Neural cell (in vitro differentiated cells): ENCODE data around the gene DCPS. TPM values are rescaled to one million over a fixed set of nuclear protein-coding genes. Genes with fewer than 3 reads are reported as not detected.
"Not testable (repeated sequence)": the region's sequence is repeated elsewhere in the genome, so short reads cannot be mapped to it uniquely, and the experiment has no call there.

Experiments
- H2AFZ ChIP-seq: fragments of 200-600, 300-800 bp; sonication (generic), shearing (Covaris generic); 2 replicates; pipeline ENCODE4 v1.6.0; 2014; ENCODE audit warnings: low read depth, mild to moderate bottlenecking, antibody characterized with exemption, low read length, moderate library complexity
- H3F3A ChIP-seq: fragments of 200-600 bp; shearing (Covaris generic); 2 replicates; pipeline ENCODE4 v1.6.1; 2016; ENCODE audit warnings: mild to moderate bottlenecking, moderate library complexity, mixed read lengths, antibody characterized with exemption, low read length; ENCODE audit not compliant: insufficient read depth, poor library complexity, severe bottlenecking
- H3K27ac ChIP-seq: fragments of 200-600, 300-800 bp; sonication (generic), shearing (Covaris generic); 2 replicates; pipeline ENCODE4 v1.5.1; 2014; ENCODE audit warnings: mild to moderate bottlenecking, low read length, moderate library complexity
- H3K27me3 ChIP-seq: fragments of 300-800, 200-600 bp; sonication (generic), shearing (Covaris generic); 2 replicates; pipeline ENCODE4 v1.6.0; 2014; ENCODE audit warnings: mild to moderate bottlenecking, low read depth, low read length, moderate library complexity; ENCODE audit not compliant: insufficient read depth
- H3K36me3 ChIP-seq: fragments of 300-800, 200-600 bp; sonication (generic), shearing (Covaris generic); 2 replicates; pipeline ENCODE4 v1.5.1; 2014; ENCODE audit warnings: mild to moderate bottlenecking, antibody characterized with exemption, low read length, moderate library complexity; ENCODE audit not compliant: insufficient read depth
- H3K4me2 ChIP-seq: fragments of 300-800, 200-600 bp; sonication (generic), shearing (Covaris generic); 2 replicates; pipeline ENCODE4 v1.6.0; 2014; ENCODE audit warnings: mild to moderate bottlenecking, low read length
- H3K4me3 ChIP-seq: fragments of 300-800, 200-600 bp; sonication (generic), shearing (Covaris generic); 2 replicates; pipeline ENCODE4 v1.5.1; 2014; ENCODE audit warnings: mild to moderate bottlenecking, low read length, moderate library complexity
- H3K79me2 ChIP-seq: fragments of 200-600 bp; shearing (Covaris generic); replicated peaks from 2 replicates; pipeline ENCODE4 v1.6.0; 2014; ENCODE audit warnings: mild to moderate bottlenecking, low read length, moderate library complexity; ENCODE audit not compliant: insufficient read depth
- H3K9ac ChIP-seq: fragments of 300-800, 200-600 bp; sonication (generic), shearing (Covaris generic); 2 replicates; pipeline ENCODE4 v1.6.1; 2016; ENCODE audit warnings: mild to moderate bottlenecking, low read length, mixed read lengths
- H3K9me2 ChIP-seq: fragments of 200-600 bp; shearing (Covaris generic); 2 replicates; pipeline ENCODE4 v1.6.1; 2016; ENCODE audit warnings: mild to moderate bottlenecking, low read length, mixed read lengths; ENCODE audit not compliant: insufficient read depth
- H3K9me3 ChIP-seq: fragments of 200-600, 300-800 bp; sonication (generic), shearing (Covaris generic); 2 replicates; pipeline ENCODE4 v1.6.1; 2016; ENCODE audit warnings: mild to moderate bottlenecking, mixed run types, low read length, moderate library complexity, mixed read lengths
- H4K20me1 ChIP-seq: fragments of 200-600 bp; shearing (Covaris generic); 2 replicates; pipeline ENCODE4 v1.6.1; 2016; ENCODE audit warnings: mild to moderate bottlenecking, mixed run types; ENCODE audit not compliant: insufficient read depth
- EP300 ChIP-seq: fragments of 450-650 bp; conservative IDR thresholded peaks from 2 replicates; pipeline ENCODE4 v1.6.1; 2014; ENCODE audit warnings: antibody characterized with exemption, mild to moderate bottlenecking, moderate library complexity; ENCODE audit not compliant: poor library complexity, severe bottlenecking
- EZH2 ChIP-seq: fragments of 200-600, 300-800 bp; shearing (Covaris generic), sonication (generic); IDR thresholded peaks from 2 replicates; pipeline ENCODE4 v1.6.1; 2014; ENCODE audit warnings: antibody characterized with exemption, low read length, borderline replicate concordance, mild to moderate bottlenecking; ENCODE audit not compliant: insufficient read depth, poor library complexity, severe bottlenecking
- MXI1 ChIP-seq: fragments of 450-650 bp; conservative IDR thresholded peaks from 2 replicates; pipeline ENCODE4 v1.6.1; 2014; ENCODE audit warnings: antibody characterized with exemption, mild to moderate bottlenecking; ENCODE audit not compliant: poor library complexity, severe bottlenecking
- POLR2AphosphoS5 ChIP-seq: IDR thresholded peaks from 2 replicates; pipeline ENCODE4 v1.6.1; 2012
- RAD21 ChIP-seq: fragments of 450-650 bp; conservative IDR thresholded peaks from 2 replicates; pipeline ENCODE4 v1.6.1; 2014; ENCODE audit warnings: antibody characterized with exemption, mild to moderate bottlenecking, moderate library complexity
- SMC3 ChIP-seq: fragments of 450-650 bp; conservative IDR thresholded peaks from 2 replicates; pipeline ENCODE4 v1.6.1; 2014; ENCODE audit warnings: antibody characterized with exemption, mild to moderate bottlenecking, moderate library complexity; ENCODE audit not compliant: poor library complexity
- TAF1 ChIP-seq: IDR thresholded peaks from 2 replicates; pipeline ENCODE4 v1.6.1; 2012; ENCODE audit warnings: low read depth
- polyA plus RNA-seq: library from polyadenylated mRNA; depleted of rRNA; stranded (reverse); fragments of >200 nt; gene quantifications from 2 replicates; pipeline ENCODE4 v1.2.3, GENCODE V29; 2014
- small RNA-seq, 3 experiments: library from RNA; depleted of rRNA; stranded (forward); fragments of <200 nt; gene quantifications; one replicate each; pipeline ENCODE3, GENCODE V24; 2012
- TF ChIP-seq, protein P1 (sequence below): fragments of 450-650 bp; IDR thresholded peaks from 2 replicates; pipeline ENCODE4 v1.5.1; 2014; ENCODE audit warnings: antibody characterized with exemption, mild to moderate bottlenecking, moderate library complexity; ENCODE audit not compliant: poor library complexity, severe bottlenecking
- TF ChIP-seq, protein P2 (sequence below): IDR thresholded peaks from 2 replicates; pipeline ENCODE4 v1.6.1; 2012; ENCODE audit warnings: borderline replicate concordance

DCPS gene
- polyA plus RNA-seq, 1 donor from 2014 or later, result 6.4 TPM

DNA sequence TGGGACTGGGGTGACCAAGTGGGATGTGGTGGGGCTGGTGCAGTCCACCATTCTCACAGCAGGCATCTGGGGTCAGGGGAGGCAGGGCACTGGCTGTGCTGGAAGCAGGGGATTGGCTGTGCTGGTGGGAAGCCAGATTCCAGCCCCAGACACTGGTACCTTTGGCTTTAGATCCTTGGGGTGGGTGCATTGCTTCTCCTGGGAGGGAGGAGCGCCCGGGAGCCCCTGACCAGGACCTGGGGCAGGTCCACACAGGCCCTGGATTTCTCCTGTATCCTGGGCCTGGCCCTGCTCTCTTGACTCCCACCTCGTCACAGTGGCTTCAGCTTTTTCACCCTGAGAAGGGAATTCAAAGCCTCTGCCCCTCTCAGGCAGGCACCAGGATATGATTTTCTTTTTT, 90.2 kb downstream of the DCPS start:
- no peak overlapping the region for H3K4me3 ChIP-seq
- H3K36me3 ChIP-seq, result no peaks in the 10 kb centered on the region
- H3K27me3 ChIP-seq, result no peaks in the 10 kb centered on the region
- no peaks in the 10 kb centered on the region for H4K20me1 ChIP-seq
- H3K79me2 ChIP-seq, result no peaks in the 10 kb centered on the region
- no peak overlapping the region for H3K27ac ChIP-seq
- H3K4me2 ChIP-seq, result no peak overlapping the region
- H2AFZ ChIP-seq, result no peak overlapping the region
- H3K9me3 ChIP-seq, result no peaks in the 10 kb centered on the region
- no peak overlapping the region for H3K9ac ChIP-seq
- no peaks in the 10 kb centered on the region for H3K9me2 ChIP-seq
- H3F3A ChIP-seq, result no peaks in the 10 kb centered on the region
- TF ChIP-seq TAF1 (no peak), POLR2AphosphoS5 (no peak), RAD21 (no peak), SMC3 (no peak), EP300 (no peak), EZH2 (no peak), MXI1 (no peak)
- TF ChIP-seq, protein P1, sequence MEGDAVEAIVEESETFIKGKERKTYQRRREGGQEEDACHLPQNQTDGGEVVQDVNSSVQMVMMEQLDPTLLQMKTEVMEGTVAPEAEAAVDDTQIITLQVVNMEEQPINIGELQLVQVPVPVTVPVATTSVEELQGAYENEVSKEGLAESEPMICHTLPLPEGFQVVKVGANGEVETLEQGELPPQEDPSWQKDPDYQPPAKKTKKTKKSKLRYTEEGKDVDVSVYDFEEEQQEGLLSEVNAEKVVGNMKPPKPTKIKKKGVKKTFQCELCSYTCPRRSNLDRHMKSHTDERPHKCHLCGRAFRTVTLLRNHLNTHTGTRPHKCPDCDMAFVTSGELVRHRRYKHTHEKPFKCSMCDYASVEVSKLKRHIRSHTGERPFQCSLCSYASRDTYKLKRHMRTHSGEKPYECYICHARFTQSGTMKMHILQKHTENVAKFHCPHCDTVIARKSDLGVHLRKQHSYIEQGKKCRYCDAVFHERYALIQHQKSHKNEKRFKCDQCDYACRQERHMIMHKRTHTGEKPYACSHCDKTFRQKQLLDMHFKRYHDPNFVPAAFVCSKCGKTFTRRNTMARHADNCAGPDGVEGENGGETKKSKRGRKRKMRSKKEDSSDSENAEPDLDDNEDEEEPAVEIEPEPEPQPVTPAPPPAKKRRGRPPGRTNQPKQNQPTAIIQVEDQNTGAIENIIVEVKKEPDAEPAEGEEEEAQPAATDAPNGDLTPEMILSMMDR, result no peak
- TF ChIP-seq, protein P2, sequence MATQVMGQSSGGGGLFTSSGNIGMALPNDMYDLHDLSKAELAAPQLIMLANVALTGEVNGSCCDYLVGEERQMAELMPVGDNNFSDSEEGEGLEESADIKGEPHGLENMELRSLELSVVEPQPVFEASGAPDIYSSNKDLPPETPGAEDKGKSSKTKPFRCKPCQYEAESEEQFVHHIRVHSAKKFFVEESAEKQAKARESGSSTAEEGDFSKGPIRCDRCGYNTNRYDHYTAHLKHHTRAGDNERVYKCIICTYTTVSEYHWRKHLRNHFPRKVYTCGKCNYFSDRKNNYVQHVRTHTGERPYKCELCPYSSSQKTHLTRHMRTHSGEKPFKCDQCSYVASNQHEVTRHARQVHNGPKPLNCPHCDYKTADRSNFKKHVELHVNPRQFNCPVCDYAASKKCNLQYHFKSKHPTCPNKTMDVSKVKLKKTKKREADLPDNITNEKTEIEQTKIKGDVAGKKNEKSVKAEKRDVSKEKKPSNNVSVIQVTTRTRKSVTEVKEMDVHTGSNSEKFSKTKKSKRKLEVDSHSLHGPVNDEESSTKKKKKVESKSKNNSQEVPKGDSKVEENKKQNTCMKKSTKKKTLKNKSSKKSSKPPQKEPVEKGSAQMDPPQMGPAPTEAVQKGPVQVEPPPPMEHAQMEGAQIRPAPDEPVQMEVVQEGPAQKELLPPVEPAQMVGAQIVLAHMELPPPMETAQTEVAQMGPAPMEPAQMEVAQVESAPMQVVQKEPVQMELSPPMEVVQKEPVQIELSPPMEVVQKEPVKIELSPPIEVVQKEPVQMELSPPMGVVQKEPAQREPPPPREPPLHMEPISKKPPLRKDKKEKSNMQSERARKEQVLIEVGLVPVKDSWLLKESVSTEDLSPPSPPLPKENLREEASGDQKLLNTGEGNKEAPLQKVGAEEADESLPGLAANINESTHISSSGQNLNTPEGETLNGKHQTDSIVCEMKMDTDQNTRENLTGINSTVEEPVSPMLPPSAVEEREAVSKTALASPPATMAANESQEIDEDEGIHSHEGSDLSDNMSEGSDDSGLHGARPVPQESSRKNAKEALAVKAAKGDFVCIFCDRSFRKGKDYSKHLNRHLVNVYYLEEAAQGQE, result no peak

DNA sequence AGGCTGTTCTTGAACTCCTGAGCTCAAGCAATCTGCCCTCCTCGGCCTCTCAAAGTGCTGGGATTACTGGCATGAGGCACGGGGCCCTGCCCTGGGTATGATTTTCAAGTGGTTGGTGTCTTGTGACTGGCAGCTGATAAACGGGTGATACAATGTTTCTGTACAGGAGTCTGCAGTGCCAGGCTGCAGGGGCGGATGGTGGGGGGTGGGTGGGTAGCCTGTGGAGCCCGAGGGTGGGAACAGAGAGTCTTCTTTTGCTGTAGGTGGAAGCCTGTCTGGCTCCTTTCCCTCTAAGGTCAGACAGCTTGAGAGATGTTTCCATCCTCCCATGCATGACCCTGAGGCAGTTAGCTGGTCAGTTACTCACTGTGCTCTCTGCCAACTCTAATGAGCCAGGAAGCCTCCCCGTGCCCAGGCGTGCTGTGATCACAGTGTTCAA, 90.8 kb downstream of the DCPS start:
- H3F3A ChIP-seq, H3K9me2 ChIP-seq, H3K9me3 ChIP-seq, H3K27me3 ChIP-seq, H3K79me2 ChIP-seq, H3K27ac ChIP-seq, H3K36me3 ChIP-seq, H2AFZ ChIP-seq, H4K20me1 ChIP-seq, H3K4me2 ChIP-seq, H3K9ac ChIP-seq, H3K4me3 ChIP-seq: not testable (repeated sequence)

Small RNAs within 50 kb of the gene (small RNA-seq; reads per million reads assigned to genes)
- gene AP001318.3, result 0 reads per million in 3 experiments

Other genes starting within 250 kb of the DCPS start
- gene CDON, start 241.2 kb upstream of the DCPS start, polyA plus RNA-seq, result 44.1 and 45.7 TPM in 2 replicates
- 43.4 and 50.0 TPM in 2 replicates for gene RPUSD4, start 92.4 kb upstream of the DCPS start, polyA plus RNA-seq
- 54.1 and 55.9 TPM in 2 replicates for gene FAM118B, start 92.3 kb upstream of the DCPS start, polyA plus RNA-seq
- 24.9 TPM in 2 replicates for gene SRPRA, start 35.2 kb upstream of the DCPS start, polyA plus RNA-seq
- gene FOXRED1, start 34.9 kb upstream of the DCPS start, polyA plus RNA-seq, result 68.3 and 77.3 TPM in 2 replicates
- 2.0 and 3.6 TPM in 2 replicates for gene TIRAP, start 21.0 kb upstream of the DCPS start, polyA plus RNA-seq
- gene ST3GAL4, start 51.6 kb downstream of the DCPS start, polyA plus RNA-seq, result 46.1 TPM in 2 replicates